HG03342 (cell line): Measurements from ENCODE around the gene KIRREL2.

Source experiments
- ATAC-seq: cut with Tn5 transposase; IDR thresholded peaks from one replicate; pipeline ENCODE4 v1.9.1; 2021; ENCODE audit warnings: mild to moderate bottlenecking, moderate library complexity; ENCODE audit not compliant: unreplicated experiment

The KIRREL2 gene

DNA sequence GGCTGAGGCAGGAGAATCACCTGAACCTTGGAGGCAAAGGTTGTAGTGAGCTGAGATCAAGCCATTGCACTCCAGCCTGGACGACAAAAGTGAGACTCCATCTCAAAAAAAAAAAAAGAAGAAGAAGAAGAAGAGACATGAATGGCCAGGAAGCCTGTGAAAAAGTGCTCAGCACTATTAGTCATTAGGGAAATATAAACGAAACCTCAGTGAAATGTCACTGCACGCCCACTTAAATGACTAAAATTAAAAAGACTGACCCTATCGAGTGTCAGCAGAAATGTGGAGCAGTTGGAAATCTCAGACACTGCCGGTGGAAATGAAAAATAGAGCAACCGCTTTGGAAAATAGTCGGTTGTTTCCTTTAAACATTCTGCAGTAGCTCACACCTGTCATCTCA, 56.9 kb downstream of the KIRREL2 start:
- no peak for ATAC-seq

DNA sequence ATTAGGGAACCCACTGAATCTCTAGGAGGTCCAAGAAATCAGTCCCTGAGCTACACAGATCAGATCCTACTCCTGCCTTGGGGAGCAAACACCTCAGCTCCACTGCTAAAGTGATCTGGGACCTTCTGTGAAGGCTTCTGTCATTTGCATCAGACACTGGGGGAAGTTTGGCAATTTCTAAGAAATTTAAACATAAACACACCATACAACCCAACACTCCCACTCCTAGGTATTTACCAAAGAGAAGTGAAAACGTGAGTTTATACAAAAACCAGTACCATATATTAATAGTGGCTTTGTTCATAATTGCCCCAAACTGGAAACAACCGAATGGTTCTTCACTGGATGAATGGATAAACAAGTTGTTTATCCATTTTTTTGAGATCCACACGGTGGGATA, 58.7 kb downstream of the KIRREL2 start:
- no peak for ATAC-seq
